Effector memory CD4-positive, alpha-beta T cell (primary cell): ENCODE data around the gene MS4A10.
"Not testable (repeated sequence)": the region's sequence is repeated elsewhere in the genome, so short reads cannot be mapped to it uniquely, and the experiment has no call there.

ENCODE experiments used
- DNase-seq, 3 donors: peaks; one replicate each; pipeline ENCODE4 v3.0.0-alpha.2; 2020
- H3K27ac ChIP-seq: 2 replicates; pipeline ENCODE4 v1.7.0; 2013; ENCODE audit warnings: mild to moderate bottlenecking, low read length, moderate library complexity; ENCODE audit not compliant: insufficient read depth, poor library complexity, severe bottlenecking
- H3K27me3 ChIP-seq: replicated peaks from 2 replicates; pipeline ENCODE4 v1.7.0; 2013; ENCODE audit warnings: mild to moderate bottlenecking, low read length; ENCODE audit not compliant: insufficient read depth, control insufficient read depth, poor library complexity, severe bottlenecking
- H3K36me3 ChIP-seq: 2 replicates; pipeline ENCODE4 v1.7.0; 2013; ENCODE audit warnings: mild to moderate bottlenecking, low read length, moderate library complexity; ENCODE audit not compliant: control insufficient read depth, insufficient read depth
- H3K4me1 ChIP-seq: 2 replicates; pipeline ENCODE4 v1.7.0; 2013; ENCODE audit warnings: low read length, mild to moderate bottlenecking; ENCODE audit not compliant: control insufficient read depth, insufficient read depth, poor library complexity, severe bottlenecking
- H3K4me3 ChIP-seq: 2 replicates; pipeline ENCODE4 v1.7.0; 2013; ENCODE audit warnings: low read length, low read depth, mild to moderate bottlenecking; ENCODE audit not compliant: insufficient read depth, poor library complexity, severe bottlenecking
- H3K9me3 ChIP-seq: 2 replicates; pipeline ENCODE4 v1.7.0; 2013; ENCODE audit warnings: mild to moderate bottlenecking, low read length, moderate library complexity; ENCODE audit not compliant: control insufficient read depth

The MS4A10 gene

DNA sequence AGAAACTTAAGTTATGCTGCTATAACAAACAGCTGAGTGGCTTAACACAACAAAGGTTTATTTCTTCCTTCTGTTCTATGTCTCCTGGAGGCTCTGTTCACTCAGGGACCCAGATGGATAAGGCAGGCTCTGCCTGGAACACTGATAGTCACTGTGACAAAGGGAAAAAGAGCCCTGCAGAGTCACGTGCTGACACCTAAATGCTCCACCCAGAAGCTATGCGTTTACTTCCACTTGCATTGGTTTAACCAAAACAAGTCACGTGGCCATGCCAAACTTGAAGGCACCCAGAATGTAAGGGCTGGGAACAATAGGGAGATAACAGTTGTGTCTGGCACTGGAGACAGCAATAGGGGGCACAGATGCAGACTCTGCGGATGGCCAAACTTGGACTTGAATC is 31.8 kb upstream of the MS4A10 start:
- Histone ChIP-seq H3K36me3 (no peaks in the 10 kb centered on the region), H3K4me1 (no peaks in the 10 kb centered on the region), H3K27me3 (no peaks in the 10 kb centered on the region), H3K27ac (no peak overlapping the region), H3K4me3 (no peak overlapping the region), H3K9me3 (no peaks in the 10 kb centered on the region)
- DNase-seq = no peak

DNA sequence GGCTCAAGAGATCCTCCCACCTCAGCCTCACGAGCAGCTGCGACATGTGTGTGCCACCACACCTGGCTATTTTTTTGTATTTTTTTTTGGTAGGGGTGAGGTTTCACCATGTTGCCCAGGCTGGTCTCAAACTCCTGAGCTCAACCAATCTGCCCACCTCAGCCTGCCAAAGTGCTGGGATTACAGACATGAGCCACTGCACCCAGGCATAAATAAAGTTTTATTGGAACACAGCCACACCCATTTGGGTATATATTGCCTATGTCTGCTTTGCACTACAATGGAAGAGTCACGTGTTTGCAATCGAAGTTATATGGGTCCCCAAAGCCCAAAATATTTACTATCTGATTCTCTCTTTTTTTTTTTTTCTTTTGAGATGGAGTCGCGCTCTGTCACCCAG is 30.2 kb upstream of the MS4A10 start:
- no peak for DNase-seq
- Histone ChIP-seq H3K4me1 (no peaks in the 10 kb centered on the region), H3K4me3 (no peak overlapping the region), H3K27me3 (no peaks in the 10 kb centered on the region), H3K27ac (no peak overlapping the region), H3K9me3 (no peaks in the 10 kb centered on the region), H3K36me3 (no peaks in the 10 kb centered on the region)

DNA sequence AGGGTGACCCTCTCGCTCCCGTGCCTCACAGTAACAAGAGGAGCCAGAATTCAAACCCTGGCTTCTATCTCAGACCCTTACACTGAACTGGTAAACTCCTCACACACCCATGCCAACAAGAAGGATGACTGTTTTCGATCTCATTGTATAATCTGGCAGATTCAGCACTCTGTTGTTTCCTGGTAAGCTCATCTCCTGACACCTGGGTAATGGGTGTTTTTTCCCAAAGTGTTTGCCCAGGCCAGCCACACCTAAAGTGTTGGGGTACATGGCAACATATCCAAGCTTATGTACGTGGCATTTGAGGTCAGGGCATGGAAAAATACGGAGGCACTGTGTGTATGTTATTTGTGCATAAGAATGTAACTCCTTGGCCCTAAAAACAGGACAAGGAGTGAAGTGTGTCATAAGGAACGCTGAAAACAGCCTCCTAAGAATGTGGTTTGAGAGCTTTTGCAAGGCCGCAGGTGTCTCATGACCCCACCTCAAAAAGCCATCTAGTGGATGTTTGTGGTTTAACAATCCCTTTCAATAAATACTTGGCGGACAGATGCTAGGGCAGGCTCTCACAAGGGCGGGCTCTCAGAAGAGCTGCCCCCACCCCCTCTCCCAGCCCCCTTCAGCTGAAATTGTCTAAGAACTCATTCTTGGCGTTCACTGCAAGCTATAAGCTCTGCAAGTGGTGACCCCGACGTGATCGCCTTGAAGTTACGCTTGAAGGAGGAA is 28.7 kb upstream of the MS4A10 start, which contains the start of gene MS4A15:
TSS of gene MS4A15 (plus strand) at position 561 of the 726 bp plus-strand sequence. CDS start 6,867 bp downstream, outside the sequence.
- Histone ChIP-seq H3K36me3 (no peaks in the 10 kb centered on the region), H3K27me3 (no peaks in the 10 kb centered on the region), H3K27ac (no peak within 1 kb of the TSS), H3K9me3 (no peaks in the 10 kb centered on the region), H3K4me1 (no peaks in the 10 kb centered on the region), H3K4me3 (no peak within 1 kb of the TSS)
- no peak for DNase-seq

GRCh38 chr11:60757231-60757800 is 27.8 kb upstream of the MS4A10 start:
- Histone ChIP-seq H3K36me3 (no peaks in the 10 kb centered on the region), H3K9me3 (no peaks in the 10 kb centered on the region), H3K27me3 (no peaks in the 10 kb centered on the region), H3K4me1 (no peaks in the 10 kb centered on the region), H3K27ac (no peak overlapping the region), H3K4me3 (no peak overlapping the region)
- no peak for DNase-seq

GRCh38 chr11:60758671-60759070 is 26.5 kb upstream of the MS4A10 start:
- not testable (repeated sequence) for DNase-seq, H3K4me3 ChIP-seq, H3K4me1 ChIP-seq, H3K9me3 ChIP-seq, H3K27me3 ChIP-seq, H3K36me3 ChIP-seq, H3K27ac ChIP-seq

DNA sequence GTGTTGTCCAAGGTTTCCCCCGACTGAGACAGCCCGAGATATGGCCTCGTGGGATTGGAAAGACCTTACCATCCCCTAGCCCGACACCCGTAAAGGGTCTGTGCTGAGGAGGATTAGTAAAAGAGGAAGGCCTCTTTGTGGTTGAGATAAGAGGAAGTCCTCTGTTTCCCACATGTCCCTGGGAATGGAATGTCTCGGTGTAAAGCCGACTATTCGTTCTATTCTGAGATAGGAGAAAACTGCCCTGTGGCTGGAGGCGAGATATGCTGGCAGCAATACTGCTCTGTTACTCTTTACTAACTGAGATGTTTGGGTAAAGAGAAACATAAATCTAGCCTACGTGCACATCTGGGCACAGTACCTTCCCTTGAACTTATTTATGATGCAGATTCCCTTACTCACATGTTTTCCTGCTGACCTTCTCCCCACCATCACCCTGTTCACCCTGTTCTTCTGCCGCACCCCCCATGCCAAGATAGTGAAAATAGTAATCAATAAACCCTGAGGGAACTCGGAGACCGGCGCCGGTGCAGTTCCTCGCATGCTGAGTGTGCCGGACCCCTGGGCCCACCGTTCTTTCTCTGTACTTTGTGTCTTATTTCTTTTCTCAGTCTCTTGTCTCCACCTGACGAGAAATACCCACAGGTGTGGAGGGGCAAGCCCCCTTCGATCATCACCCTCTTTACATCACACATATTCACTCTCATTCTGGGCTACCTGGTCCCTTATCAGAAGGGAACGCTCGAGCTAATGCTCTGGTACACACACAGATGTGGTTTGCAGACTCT is 25.5 kb upstream of the MS4A10 start:
- not testable (repeated sequence) for DNase-seq, H3K4me1 ChIP-seq, H3K4me3 ChIP-seq, H3K27me3 ChIP-seq, H3K36me3 ChIP-seq, H3K9me3 ChIP-seq, H3K27ac ChIP-seq

GRCh38 chr11:60761436-60762190 is 23.5 kb upstream of the MS4A10 start:
- Histone ChIP-seq H3K27me3 (peaks cover 3% of the 10 kb centered on the region), H3K36me3 (no peaks in the 10 kb centered on the region), H3K27ac (no peak overlapping the region), H3K4me1 (no peaks in the 10 kb centered on the region), H3K4me3 (no peak overlapping the region), H3K9me3 (no peaks in the 10 kb centered on the region)
- no peak for DNase-seq

GRCh38 chr11:60762851-60763691 is 22.1 kb upstream of the MS4A10 start:
- DNase-seq = no peak
- no peak overlapping the region for H3K4me3 ChIP-seq
- H3K9me3 ChIP-seq = no peaks in the 10 kb centered on the region
- H3K4me1 ChIP-seq = no peaks in the 10 kb centered on the region
- no peak overlapping the region for H3K27ac ChIP-seq
- H3K27me3 ChIP-seq = peaks cover 3% of the 10 kb centered on the region
- no peaks in the 10 kb centered on the region for H3K36me3 ChIP-seq

DNA sequence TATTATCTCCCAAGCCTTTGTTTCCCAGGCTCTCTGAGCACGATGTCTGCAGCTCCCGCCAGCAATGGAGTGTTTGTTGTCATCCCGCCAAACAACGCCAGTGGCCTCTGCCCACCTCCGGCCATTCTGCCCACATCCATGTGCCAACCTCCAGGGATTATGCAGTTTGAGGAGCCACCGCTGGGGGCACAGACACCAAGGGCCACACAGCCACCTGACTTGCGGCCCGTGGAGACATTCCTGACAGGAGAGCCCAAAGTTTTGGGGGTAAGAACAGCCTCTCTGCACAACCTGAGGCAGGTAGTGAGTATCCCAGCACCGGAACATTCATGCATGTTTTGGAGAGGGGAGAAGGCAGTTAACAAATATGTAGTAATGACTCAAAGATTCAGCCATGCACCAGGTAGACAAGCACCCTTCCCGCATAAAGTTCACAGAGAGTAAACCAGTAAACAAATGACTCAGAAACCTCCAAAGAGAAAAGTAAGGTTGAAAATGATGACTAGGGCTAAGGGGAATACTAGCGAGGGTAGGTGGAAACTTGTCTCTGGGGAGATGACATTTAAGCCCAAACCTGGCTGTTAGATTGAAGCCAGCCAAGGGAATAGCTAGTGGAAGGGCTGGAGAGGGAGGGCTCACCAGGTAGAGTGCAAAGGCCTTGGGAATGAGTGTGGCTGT is 21.3 kb upstream of the MS4A10 start:
- no peak for DNase-seq
- Histone ChIP-seq H3K4me1 (no peaks in the 10 kb centered on the region), H3K36me3 (no peaks in the 10 kb centered on the region), H3K27ac (no peak overlapping the region), H3K4me3 (no peak overlapping the region), H3K9me3 (no peaks in the 10 kb centered on the region), H3K27me3 (peaks cover 3% of the 10 kb centered on the region)
